Uterus (tissue), 2 donors: ENCODE measurements around the gene CRYGB.

ENCODE experiments used
- POLR2A ChIP-seq, 2 donors: fragments of 450-650 bp; IDR thresholded peaks; one replicate each; pipeline ENCODE4 v1.6.1; 2016; ENCODE audit warnings: antibody characterized with exemption in 2 of 2, mild to moderate bottlenecking in 1 of 2, moderate library complexity in 1 of 2
- TF ChIP-seq, protein P1 (sequence below), 4 experiments: fragments of 200-600 bp in 2 of 4; fragments of 450-650 bp in 2 of 4; sonication (generic) in 2 of 4; IDR thresholded peaks; one replicate each; pipeline ENCODE4 v1.5.1; 2016 to 2019; ENCODE audit warnings: antibody characterized with exemption in 4 of 4, mild to moderate bottlenecking in 2 of 4, moderate library complexity in 1 of 4

DNA sequence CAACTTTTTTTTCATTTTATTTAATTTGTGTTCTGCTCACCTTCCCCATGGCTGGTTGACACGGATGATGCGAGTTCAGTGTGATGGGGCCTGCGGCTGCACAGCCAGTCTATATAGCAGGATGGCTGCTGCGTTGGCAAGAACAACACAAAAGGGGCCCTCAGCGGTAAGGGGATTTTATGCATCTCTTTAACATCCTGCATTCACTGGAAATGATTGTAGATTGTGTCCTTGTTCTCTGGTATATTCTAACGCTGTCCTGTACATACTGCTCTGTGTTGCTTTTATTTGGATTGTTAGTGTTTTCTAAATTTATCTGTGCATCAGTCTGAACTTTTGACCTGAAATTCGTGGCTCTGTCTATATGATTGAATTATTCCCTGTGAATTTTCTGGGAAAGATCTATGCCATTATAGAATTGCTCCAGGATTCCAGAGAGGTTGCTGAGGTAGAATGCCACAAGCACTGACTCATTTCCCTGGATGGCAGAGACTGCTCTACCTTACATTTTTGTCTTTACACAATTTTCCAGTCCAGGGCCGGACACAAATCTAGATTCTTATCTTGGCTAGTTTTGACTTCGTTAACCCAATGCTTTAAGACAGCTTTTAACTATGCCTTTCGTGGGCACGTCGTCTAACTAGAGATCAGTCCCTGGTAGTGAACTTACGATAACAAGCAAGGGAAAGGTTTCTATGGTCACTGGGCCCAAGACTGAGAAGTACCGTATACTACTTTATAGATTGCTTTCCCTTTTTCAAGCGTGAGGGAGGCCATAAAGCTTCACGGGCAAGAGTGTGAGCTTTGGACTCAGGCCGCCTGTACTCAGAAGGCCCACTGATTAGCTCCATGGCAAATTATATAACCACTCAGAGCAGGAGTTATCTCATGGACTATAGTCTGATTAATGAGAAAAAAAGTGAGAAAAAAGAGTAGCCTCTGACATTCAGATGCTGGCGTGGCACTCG is 15.9 kb downstream of the CRYGB start, which contains the start of gene CRYGC:
- TF ChIP-seq, protein P1, sequence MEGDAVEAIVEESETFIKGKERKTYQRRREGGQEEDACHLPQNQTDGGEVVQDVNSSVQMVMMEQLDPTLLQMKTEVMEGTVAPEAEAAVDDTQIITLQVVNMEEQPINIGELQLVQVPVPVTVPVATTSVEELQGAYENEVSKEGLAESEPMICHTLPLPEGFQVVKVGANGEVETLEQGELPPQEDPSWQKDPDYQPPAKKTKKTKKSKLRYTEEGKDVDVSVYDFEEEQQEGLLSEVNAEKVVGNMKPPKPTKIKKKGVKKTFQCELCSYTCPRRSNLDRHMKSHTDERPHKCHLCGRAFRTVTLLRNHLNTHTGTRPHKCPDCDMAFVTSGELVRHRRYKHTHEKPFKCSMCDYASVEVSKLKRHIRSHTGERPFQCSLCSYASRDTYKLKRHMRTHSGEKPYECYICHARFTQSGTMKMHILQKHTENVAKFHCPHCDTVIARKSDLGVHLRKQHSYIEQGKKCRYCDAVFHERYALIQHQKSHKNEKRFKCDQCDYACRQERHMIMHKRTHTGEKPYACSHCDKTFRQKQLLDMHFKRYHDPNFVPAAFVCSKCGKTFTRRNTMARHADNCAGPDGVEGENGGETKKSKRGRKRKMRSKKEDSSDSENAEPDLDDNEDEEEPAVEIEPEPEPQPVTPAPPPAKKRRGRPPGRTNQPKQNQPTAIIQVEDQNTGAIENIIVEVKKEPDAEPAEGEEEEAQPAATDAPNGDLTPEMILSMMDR (IDR thresholded peaks at IDR 0.05) = no peak
- no peak for TF ChIP-seq POLR2A (IDR thresholded peaks at IDR 0.05)
